IPS-15b (cell line): ENCODE results near the gene PHTF2.
A peak's percentile ranks its signal among the peaks of the same experiment; 100 is the strongest.

Source experiments
- H3K27me3 ChIP-seq: one replicate; pipeline ENCODE4 v1.6.1; 2013; ENCODE audit warnings: low read length; ENCODE audit not compliant: control insufficient read depth, insufficient read depth
- H3K36me3 ChIP-seq: one replicate; pipeline ENCODE4 v1.6.1; 2013; ENCODE audit warnings: low read length; ENCODE audit not compliant: control insufficient read depth, insufficient read depth
- H3K4me1 ChIP-seq: one replicate; pipeline ENCODE4 v1.6.1; 2013; ENCODE audit warnings: mild to moderate bottlenecking, low read length; ENCODE audit not compliant: control insufficient read depth, insufficient read depth
- H3K4me3 ChIP-seq: one replicate; pipeline ENCODE4 v1.5.1; 2013; ENCODE audit warnings: low read depth, low read length
- H3K9ac ChIP-seq: one replicate; pipeline ENCODE4 v1.6.1; 2013; ENCODE audit warnings: low read depth, mild to moderate bottlenecking, low read length
- H3K9me3 ChIP-seq: one replicate; pipeline ENCODE4 v1.6.1; 2013; ENCODE audit warnings: mild to moderate bottlenecking, low read length; ENCODE audit not compliant: control insufficient read depth, insufficient read depth

PHTF2 gene

DNA sequence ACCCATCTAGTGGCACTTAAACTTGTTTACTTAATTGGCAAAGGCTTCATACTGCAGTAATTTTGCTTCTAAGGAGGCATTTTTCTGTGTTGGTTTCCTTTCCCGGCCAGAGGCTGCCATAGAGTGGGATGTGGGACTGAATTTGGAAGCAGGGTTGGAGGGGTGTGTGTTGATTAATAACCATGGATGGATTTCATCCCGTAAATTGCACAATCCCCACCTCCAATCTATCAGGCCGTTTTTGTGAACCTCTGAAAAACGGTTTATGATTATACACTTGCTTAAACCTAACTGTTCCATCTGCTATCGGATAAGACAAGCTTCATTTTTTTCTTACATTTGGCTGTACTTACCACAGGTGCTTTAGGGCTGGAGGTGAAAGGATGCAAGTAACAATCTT lies 1.6 kb upstream of the PHTF2 start:
- H3K9ac ChIP-seq = no peak overlapping the region
- no peaks in the 10 kb centered on the region for H3K36me3 ChIP-seq
- H3K4me1 ChIP-seq = peaks cover 3% of the 10 kb centered on the region
- H3K9me3 ChIP-seq = no peaks in the 10 kb centered on the region
- H3K4me3 ChIP-seq = peak overlapping the region; percentile 95
- H3K27me3 ChIP-seq = no peaks in the 10 kb centered on the region

DNA sequence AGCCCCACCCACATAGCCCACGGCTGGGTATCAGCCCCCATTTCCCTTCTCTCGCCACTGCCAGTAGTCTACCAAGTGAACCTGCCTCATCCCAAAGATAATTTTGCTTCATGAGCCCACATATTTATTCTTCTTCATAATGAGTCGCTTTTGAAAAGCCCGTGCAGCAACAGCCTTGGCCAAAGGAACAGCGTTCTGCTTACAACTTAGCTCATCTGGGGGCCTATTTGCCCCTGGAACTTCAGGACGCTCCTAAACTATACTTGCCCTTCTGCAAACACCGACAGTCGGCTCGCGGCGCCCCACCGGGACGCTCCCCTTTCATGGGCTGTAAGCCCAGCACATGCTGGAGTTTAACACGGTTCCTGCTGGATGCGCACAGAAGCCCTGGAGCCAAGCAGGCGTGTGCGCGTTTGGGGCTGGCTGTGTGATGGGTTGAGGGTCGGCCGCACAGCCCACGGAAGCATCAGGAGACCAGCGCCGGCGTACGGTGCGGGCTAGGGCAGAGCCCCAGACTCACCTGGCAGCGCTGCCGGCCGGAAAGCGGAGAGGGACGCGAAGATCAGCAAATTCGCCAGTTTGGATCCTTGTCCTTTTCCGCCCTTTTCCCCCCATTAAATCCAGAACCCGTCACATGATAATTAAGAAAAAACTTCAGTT lies 709 bp upstream of the PHTF2 start:
- H3K4me1 ChIP-seq = peaks cover 3% of the 10 kb centered on the region
- H3K9ac ChIP-seq = peak overlapping the region; percentile 89
- H3K9me3 ChIP-seq = no peaks in the 10 kb centered on the region
- H3K4me3 ChIP-seq = peak overlapping the region; percentile 95
- no peaks in the 10 kb centered on the region for H3K36me3 ChIP-seq
- no peaks in the 10 kb centered on the region for H3K27me3 ChIP-seq

DNA sequence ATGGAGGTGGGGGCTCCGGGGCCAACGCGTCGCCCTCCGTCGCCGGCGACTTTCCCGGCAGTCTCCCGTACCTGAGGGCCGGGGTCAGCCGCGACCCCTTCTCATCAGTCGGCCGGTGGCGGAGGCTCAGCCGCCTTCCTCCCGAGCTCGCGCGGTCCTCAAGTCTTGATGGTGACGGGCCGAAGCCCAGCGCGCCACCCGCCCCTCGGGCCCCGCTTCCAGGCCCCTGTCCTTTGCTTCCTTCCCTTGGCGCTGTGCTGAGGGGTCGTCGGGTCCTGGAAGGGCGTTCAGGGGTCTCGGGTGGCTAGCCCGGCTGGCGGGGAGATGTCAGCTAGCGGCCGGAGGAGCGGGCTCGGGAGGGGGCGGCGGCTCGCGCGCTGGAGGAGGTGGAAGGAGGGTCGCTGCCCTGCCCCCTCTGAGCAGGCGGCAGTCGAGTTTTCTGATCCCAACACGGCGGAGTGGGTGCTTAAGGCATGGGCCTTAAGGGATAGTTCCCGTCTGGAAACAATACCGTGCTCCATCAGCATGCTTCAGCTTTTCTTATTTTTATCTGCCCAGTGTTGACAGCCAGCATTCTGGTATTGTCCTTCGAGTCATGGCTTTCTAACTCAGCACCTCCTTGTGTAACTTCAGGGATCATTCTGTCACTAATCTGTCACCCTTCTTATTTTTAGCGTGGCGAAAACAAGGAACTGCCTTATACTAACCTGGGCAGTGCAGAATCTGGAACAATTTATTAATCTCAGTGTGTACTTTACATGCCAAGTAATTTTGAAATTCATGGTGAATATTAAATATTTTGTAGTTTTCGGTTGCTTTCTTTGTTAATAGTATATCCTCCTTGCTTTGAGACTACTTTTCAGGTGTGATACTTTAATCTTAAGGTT lies 748 bp downstream of the PHTF2 start:
- H3K9me3 ChIP-seq = no peaks in the 10 kb centered on the region
- H3K9ac ChIP-seq = peak overlapping the region; percentile 43
- peak overlapping the region; percentile 95 for H3K4me3 ChIP-seq
- no peaks in the 10 kb centered on the region for H3K36me3 ChIP-seq
- peaks cover 3% of the 10 kb centered on the region for H3K4me1 ChIP-seq
- no peaks in the 10 kb centered on the region for H3K27me3 ChIP-seq

DNA sequence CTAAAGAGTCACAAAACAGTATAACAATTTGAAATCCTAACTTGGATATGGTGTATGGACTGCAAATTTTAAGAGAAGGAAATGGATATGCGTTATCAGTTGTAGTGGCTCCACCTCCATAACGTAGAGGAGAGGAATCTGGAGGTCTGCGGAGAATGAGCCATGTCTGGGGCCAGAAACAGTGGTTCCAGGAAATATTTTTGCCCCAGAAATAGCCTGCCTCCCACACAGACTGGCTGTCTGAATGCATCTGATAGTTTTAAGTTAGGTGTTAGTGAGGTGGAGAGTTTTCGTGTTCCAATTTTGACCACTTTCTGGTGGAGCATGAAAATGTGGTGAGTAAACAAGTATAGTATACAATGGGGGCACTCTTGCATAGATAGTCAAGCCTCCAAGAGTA lies 1.6 kb downstream of the PHTF2 start:
- no peaks in the 10 kb centered on the region for H3K36me3 ChIP-seq

DNA sequence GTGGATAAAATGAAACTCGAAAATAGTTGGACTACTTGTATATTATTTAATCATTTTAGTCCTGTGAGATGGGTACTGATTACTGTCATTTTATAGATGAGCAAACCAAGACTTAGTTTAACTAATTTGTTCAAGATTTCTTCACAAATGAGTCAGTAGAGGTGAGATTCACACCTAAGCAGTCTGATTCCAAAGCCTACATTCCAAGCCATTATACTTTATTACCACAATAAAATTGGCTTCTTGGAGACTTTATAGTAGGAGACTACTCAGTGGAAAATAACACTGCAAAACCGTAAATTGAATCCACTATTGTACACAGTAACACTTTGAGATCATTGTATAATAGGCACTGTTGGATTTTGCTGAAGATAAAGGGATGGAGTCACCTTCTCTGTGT lies 2.2 kb downstream of the PHTF2 start:
- H3K9me3 ChIP-seq = no peaks in the 10 kb centered on the region
- H3K36me3 ChIP-seq = no peaks in the 10 kb centered on the region
- peaks cover 3% of the 10 kb centered on the region for H3K4me1 ChIP-seq
- H3K4me3 ChIP-seq = no peak overlapping the region
- H3K27me3 ChIP-seq = no peaks in the 10 kb centered on the region
- no peak overlapping the region for H3K9ac ChIP-seq

More for the DNA sequence above, 1.6 kb downstream of the PHTF2 start:
- Histone ChIP-seq H3K4me3 (no peak overlapping the region), H3K9me3 (no peaks in the 10 kb centered on the region), H3K9ac (no peak overlapping the region), H3K27me3 (no peaks in the 10 kb centered on the region), H3K4me1 (peaks cover 3% of the 10 kb centered on the region)

DNA sequence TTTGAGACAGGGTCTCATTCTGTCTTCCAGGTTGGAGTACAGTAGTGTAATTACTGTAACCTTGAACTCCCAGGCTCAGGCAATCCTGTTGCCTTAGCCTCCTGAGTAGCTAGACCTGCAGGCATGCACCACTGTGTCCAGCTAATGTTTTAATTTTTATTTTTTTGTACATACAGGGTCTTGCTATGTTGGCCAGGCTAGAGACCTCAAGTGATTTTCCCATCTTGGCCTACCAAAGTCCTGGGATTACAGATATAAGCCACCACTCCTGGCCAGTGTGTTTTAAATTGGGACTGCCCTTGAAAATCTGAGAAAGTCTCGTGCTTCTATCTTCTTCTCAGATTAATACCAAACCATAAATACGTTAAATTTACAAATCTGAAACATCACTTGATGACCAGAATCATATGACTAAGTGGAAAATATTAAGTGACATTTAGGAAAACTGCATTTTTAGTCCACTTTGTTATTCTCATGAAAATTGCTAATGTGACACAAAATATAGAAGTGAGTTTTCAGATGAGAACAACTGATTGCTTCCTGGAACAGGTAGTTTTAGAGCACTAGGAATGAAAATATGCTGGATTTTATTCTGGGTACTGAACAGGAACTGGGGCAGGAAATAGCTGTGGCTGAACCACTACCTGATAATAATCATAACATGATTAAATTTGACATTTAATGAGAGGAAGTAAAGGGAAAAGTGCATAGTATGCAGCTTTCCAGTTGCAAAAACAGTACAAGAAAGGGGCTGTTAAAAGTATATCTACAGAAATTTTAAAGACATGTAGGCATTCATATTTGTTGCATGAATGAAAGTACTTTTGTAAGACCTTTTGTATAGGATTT lies 4.2 kb downstream of the PHTF2 start:
- Histone ChIP-seq H3K36me3 (no peaks in the 10 kb centered on the region), H3K4me3 (no peak overlapping the region), H3K27me3 (no peaks in the 10 kb centered on the region), H3K9ac (no peak overlapping the region), H3K9me3 (no peaks in the 10 kb centered on the region), H3K4me1 (peaks cover 3% of the 10 kb centered on the region)

DNA sequence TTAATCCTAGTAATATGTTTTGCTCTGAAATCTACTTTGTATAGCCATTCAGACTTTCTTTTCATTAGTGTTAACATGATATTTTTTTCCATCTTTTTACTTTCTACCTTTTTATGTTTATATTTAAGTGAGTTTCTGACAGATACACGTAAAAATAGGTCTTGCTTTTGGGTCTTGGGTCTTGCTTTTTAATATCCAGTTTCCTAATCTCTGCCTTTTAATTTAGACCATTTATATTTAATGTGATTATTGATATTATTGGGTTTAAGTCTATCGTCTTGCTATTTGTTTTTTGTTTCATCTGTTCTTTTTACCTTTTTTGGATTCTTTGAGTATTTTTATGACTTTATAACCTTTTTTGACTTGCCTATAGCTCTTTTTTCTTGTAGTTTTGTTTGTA lies 7.9 kb downstream of the PHTF2 start:
- H3K4me3 ChIP-seq = no peak overlapping the region
- no peaks in the 10 kb centered on the region for H3K9me3 ChIP-seq
- H3K36me3 ChIP-seq = no peaks in the 10 kb centered on the region
- no peak overlapping the region for H3K9ac ChIP-seq
- H3K27me3 ChIP-seq = no peaks in the 10 kb centered on the region
- no peaks in the 10 kb centered on the region for H3K4me1 ChIP-seq

DNA sequence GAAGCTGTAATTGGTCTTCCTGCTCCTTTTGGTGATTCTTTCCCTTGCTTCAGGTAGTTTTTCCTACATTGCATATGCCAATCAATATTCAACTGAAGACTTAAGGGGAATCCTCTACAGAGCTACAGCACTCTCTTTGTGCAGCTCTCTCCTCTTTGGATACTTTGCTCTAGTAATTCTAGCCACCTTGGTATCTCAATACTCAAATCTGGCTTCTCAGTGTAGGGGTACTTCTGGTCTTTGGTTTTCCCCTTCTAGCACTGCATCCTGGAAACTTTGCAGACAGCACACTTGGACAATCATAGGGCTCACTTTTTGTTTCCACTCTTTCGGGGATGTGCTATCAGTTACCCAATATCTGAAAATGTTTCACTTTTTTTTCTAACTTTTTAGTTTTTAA lies 9.9 kb downstream of the PHTF2 start:
- no peaks in the 10 kb centered on the region for H3K36me3 ChIP-seq
- no peaks in the 10 kb centered on the region for H3K9me3 ChIP-seq
- no peaks in the 10 kb centered on the region for H3K27me3 ChIP-seq
- no peak overlapping the region for H3K9ac ChIP-seq
- no peaks in the 10 kb centered on the region for H3K4me1 ChIP-seq
- no peak overlapping the region for H3K4me3 ChIP-seq

DNA sequence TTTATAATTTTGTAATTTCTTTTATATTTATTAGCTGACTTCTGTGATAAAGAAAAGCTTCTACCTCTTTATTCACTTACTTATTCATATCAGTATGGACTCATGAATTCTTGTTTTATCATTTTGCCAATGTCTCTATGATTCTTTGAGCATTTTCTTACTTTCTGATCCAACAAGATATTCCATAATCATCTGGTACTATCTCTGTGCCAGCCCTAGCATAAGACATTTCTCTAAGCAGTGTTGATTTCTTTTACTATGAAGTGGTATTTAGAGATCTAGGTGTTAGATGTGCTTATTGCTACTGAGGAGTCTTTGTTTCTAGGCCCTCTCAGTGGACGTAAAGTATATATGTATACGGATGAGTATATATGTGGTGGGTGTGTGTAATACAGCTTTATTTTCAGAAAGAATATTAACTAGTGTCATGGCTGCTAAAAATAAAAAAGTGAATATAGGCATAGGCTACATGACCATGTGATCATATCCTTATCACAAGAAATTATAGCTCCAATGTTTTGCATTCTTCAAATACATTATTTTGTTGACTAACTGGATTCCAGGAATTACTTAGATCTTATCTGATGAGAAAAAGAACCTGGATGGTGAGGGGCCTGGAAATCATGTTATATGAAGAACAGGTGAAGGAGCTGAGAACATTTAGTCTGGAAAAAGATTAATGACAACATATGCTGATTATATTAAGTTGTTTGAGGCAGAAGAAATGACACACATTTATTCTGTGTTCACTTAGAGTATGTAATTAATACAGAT lies 13.1 kb downstream of the PHTF2 start:
- Histone ChIP-seq H3K27me3 (no peaks in the 10 kb centered on the region), H3K4me3 (no peak overlapping the region), H3K9ac (no peak overlapping the region), H3K36me3 (no peaks in the 10 kb centered on the region), H3K4me1 (no peaks in the 10 kb centered on the region), H3K9me3 (no peaks in the 10 kb centered on the region)

DNA sequence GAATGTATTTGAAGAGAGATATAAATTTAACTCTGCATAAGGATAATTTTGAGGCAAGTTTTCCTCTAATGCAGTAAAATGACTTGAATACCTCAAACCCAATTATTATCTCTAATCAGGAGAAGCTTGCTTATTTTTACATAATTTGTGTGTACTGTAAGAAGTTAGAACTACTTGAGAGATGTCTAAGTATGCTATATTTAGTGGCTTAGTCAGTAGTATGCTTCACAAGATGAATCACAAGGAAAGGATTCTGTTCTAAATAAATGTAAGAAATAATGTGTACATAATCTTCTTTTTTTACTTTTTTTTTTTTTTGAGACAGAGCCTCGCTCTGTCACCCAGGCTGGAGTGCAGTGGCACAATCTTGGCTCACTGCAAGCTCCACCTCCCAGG lies 13.7 kb downstream of the PHTF2 start:
- Histone ChIP-seq H3K36me3 (no peaks in the 10 kb centered on the region), H3K4me1 (no peaks in the 10 kb centered on the region), H3K9ac (no peak overlapping the region), H3K4me3 (no peak overlapping the region), H3K9me3 (no peaks in the 10 kb centered on the region), H3K27me3 (no peaks in the 10 kb centered on the region)

DNA sequence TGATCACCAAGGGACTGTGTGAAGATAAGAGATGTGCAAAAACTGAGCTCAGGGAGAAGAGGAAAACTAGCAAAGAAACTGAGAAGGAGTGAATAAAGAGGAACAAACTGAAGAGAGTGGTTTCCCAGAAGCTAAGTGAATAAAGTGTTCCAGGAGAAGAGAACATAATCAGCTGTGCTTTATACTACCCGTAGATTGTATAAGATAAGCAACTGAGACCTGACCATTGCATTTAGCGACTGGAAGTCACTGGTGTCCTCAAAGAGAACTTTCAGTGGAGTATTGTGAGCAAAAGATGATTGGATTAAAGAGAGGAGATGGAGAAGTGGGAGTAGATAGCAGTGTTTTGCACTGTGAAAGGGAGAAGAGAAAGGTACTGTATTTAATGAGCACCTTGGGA lies 14.6 kb downstream of the PHTF2 start:
- H3K27me3 ChIP-seq = no peaks in the 10 kb centered on the region
- H3K36me3 ChIP-seq = no peaks in the 10 kb centered on the region
- no peaks in the 10 kb centered on the region for H3K9me3 ChIP-seq

More for the DNA sequence above, 14.6 kb downstream of the PHTF2 start:
- Histone ChIP-seq H3K4me1 (no peaks in the 10 kb centered on the region), H3K9ac (no peak overlapping the region), H3K4me3 (no peak overlapping the region)
